GM19099 (cell line): Measurements from ENCODE around the gene KATNB1.

Experiments used
- POLR2A ChIP-seq: IDR thresholded peaks from 3 replicates; pipeline ENCODE4 v1.6.1; 2011; ENCODE audit warnings: low read depth; ENCODE audit not compliant: insufficient read length; ENCODE audit errors: extremely low read depth

KATNB1 gene

GRCh38 chr16:57764341-57765159 is 29.0 kb downstream of the KATNB1 start:
- TF ChIP-seq POLR2A: no peak

- TF ChIP-seq POLR2A: no peak
Measured at GRCh38 chr16:57765160-57765728, 29.7 kb downstream of the KATNB1 start.

- TF ChIP-seq POLR2A: no peak
Measured at GRCh38 chr16:57766714-57767348, 31.3 kb downstream of the KATNB1 start.

GRCh38 chr16:57769541-57770145 is 34.1 kb downstream of the KATNB1 start:
- no peak for TF ChIP-seq POLR2A

- TF ChIP-seq POLR2A: no peak
Measured at GRCh38 chr16:57770361-57770760, 34.8 kb downstream of the KATNB1 start.

- no peak for TF ChIP-seq POLR2A
Measured at GRCh38 chr16:57771141-57771785, 35.7 kb downstream of the KATNB1 start.

GRCh38 chr16:57773019-57773418 is 37.4 kb downstream of the KATNB1 start:
- no peak for TF ChIP-seq POLR2A

- TF ChIP-seq POLR2A: no peak
Measured at GRCh38 chr16:57773655-57774295, 38.2 kb downstream of the KATNB1 start.

GRCh38 chr16:57774705-57775285 is 39.2 kb downstream of the KATNB1 start:
- TF ChIP-seq POLR2A: no peak

GRCh38 chr16:57775661-57776469 is 40.3 kb downstream of the KATNB1 start:
- no peak for TF ChIP-seq POLR2A

GRCh38 chr16:57778658-57779057 is 43.1 kb downstream of the KATNB1 start:
- TF ChIP-seq POLR2A: no peak

GRCh38 chr16:57781349-57781740 is 45.8 kb downstream of the KATNB1 start:
- TF ChIP-seq POLR2A: no peak
